ENCODE data around the gene MYLK4. TPM values are rescaled to one million over a fixed set of nuclear protein-coding genes. Genes with fewer than 3 reads are reported as not detected.

The MYLK4 gene
- total RNA-seq = 0.36 and 0.38 TPM in 2 replicates

GRCh38 chr6:2750832-2751231, at the start of gene MYLK4:
TSS of gene MYLK4 (minus strand) at chr6:2750922. CDS start at chr6:2749294, 1,628 bp downstream.

DNA sequence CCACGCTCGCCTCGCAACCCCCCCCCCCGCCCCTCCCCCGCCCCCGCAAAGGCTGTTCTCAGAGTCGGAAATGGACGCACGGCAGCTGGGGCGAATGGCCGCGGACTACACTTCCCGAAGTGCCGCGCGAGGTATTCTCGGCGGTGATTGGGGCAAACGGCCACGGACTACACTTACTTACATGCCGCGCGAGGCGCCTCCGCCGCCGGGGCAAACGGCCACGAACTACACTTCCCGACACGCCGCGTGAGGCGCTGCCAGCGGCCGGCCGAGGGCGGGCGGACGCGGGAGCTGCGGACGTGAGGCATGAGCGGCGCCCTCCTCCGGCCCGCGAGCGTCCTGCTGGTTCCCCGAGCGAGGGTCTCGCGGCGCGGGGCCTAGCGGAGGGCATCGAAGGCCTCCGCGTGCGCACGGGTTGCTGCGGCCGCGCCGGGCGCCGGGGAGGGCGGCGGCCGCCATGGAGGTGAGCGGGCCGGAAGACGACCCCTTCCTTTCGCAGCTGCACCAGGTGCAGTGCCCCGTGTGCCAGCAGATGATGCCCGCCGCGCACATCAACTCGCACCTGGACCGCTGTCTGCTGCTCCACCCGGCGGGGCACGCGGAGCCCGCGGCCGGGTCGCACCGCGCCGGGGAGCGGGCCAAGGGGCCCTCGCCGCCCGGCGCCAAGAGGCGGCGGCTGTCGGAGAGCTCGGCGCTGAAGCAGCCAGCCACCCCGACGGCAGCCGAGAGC, 14.6 kb upstream of the MYLK4 start, which contains the start of gene WRNIP1:
WRNIP1 (plus strand) TSS at position 228 of the 730 bp plus-strand sequence; CDS start at position 458, 230 bp downstream.

Other genes with a start within 250 kb of the MYLK4 start
- 50.1 and 51.6 TPM in 2 replicates for gene WRNIP1, start 14.5 kb upstream of the MYLK4 start, total RNA-seq
- 18.0 and 20.2 TPM in 2 replicates for gene SERPINB1, start 90.9 kb upstream of the MYLK4 start, total RNA-seq
- 34.9 and 40.2 TPM in 2 replicates for gene SERPINB9, start 152.4 kb upstream of the MYLK4 start, total RNA-seq
- gene SERPINB6, start 220.6 kb upstream of the MYLK4 start, total RNA-seq = 110 and 128 TPM in 2 replicates
- 11.7 and 13.9 TPM in 2 replicates for gene NQO2, start 249.0 kb upstream of the MYLK4 start, total RNA-seq